Endothelial cell of umbilical vein (primary cell): Measurements from ENCODE around the gene GIT2. TPM values are rescaled to one million over a fixed set of nuclear protein-coding genes. Genes with fewer than 3 reads are reported as not detected.

Experiments
- BruUV-seq: library from RNA; stranded (reverse); fragments of 400-500 nt; replicated peaks from 2 replicates; lab custom pipeline; 2021; lab: Mats Ljungman, UMichigan
- CTCF ChIA-PET: fragments of 300-600, 350-600 bp; sonication (Branson Sonifier 250); formaldehyde crosslinking; loops from one replicate; lab custom pipeline; 2021; ENCODE audit warnings: antibody characterized with exemption, inconsistent platforms; lab: Charles Lee
- POLR2A ChIA-PET: fragments of 300-600, 350-600 bp; sonication (Branson Sonifier 250); formaldehyde crosslinking; loops from one replicate; lab custom pipeline; 2021; ENCODE audit warnings: antibody characterized with exemption, inconsistent platforms; lab: Charles Lee
- DNase-seq: peaks from one replicate; pipeline ENCODE4 v3.0.0-alpha.2; 2011; ENCODE audit warnings: low read depth, low spot score
- FAIRE-seq: peaks from 2 replicates; lab custom pipeline; 2011; peaks lifted over from hg19 to GRCh38; lab: Jason Lieb, UNC
- H2AFZ ChIP-seq: 2 replicates; pipeline ENCODE4 v1.6.0; 2012; ENCODE audit warnings: low read depth, low read length, control low read depth, inconsistent platforms
- H3K27ac ChIP-seq: 2 replicates; pipeline ENCODE4 v1.5.1; 2011; ENCODE audit warnings: low read depth, mild to moderate bottlenecking, control low read depth, low read length, moderate library complexity; ENCODE audit not compliant: insufficient read depth
- H3K27me3 ChIP-seq, 2 experiments: 2 replicates each; pipeline versions ENCODE4 v1.6.0 to v1.6.1; 2011; ENCODE audit warnings: low read length in 2 of 2, mixed read lengths in 1 of 2; ENCODE audit not compliant: control insufficient read depth in 2 of 2, insufficient read depth in 2 of 2
- H3K36me3 ChIP-seq, 2 experiments: 2 replicates in 1 of 2; 3 replicates in 1 of 2; pipeline ENCODE4 v1.5.1; 2011; ENCODE audit warnings: low read length in 2 of 2, mild to moderate bottlenecking in 1 of 2, moderate library complexity in 1 of 2; ENCODE audit not compliant: control insufficient read depth in 2 of 2, insufficient read depth in 2 of 2; ENCODE audit errors: extremely low read depth in 1 of 2
- H3K4me1 ChIP-seq: 3 replicates; pipeline ENCODE4 v1.5.1; 2011; ENCODE audit warnings: mild to moderate bottlenecking, low read length; ENCODE audit not compliant: control insufficient read depth, insufficient read depth; ENCODE audit errors: extremely low read depth
- H3K4me2 ChIP-seq: 2 replicates; pipeline ENCODE4 v1.6.1; 2011; ENCODE audit warnings: low read length, control low read depth, mixed read lengths; ENCODE audit not compliant: insufficient read depth
- H3K4me3 ChIP-seq, 3 experiments: fragments of 200-600 bp in 1 of 3; sonication (generic), shearing (Covaris generic) in 1 of 3; replicated peaks in 1 of 3; 2 replicates each; pipeline ENCODE4 v1.5.1; 2011 to 2016; ENCODE audit warnings: control low read depth in 3 of 3, low read length in 3 of 3, mild to moderate bottlenecking in 2 of 3, inconsistent platforms in 1 of 3, low read depth in 1 of 3, moderate library complexity in 1 of 3; ENCODE audit not compliant: insufficient read depth in 1 of 3
- H3K79me2 ChIP-seq: 2 replicates; pipeline ENCODE4 v1.6.0; 2012; ENCODE audit warnings: low read length, inconsistent platforms; ENCODE audit not compliant: control insufficient read depth, insufficient read depth
- H3K9ac ChIP-seq: replicated peaks from 2 replicates; pipeline ENCODE3; 2011; ENCODE audit warnings: low read length, control low read depth; ENCODE audit not compliant: insufficient read depth; ENCODE audit errors: extremely low read depth
- H3K9me1 ChIP-seq: replicated peaks from 3 replicates; pipeline ENCODE4 v1.6.0; 2011; ENCODE audit warnings: mild to moderate bottlenecking, low read length; ENCODE audit not compliant: control insufficient read depth, insufficient read depth; ENCODE audit errors: extremely low read depth
- H3K9me3 ChIP-seq: replicated peaks from 2 replicates; pipeline ENCODE4 v1.5.1; 2012; ENCODE audit warnings: low read length, inconsistent platforms; ENCODE audit not compliant: control insufficient read depth, insufficient read depth
- H4K20me1 ChIP-seq: replicated peaks from 2 replicates; pipeline ENCODE3; 2011; ENCODE audit warnings: mild to moderate bottlenecking, low read length; ENCODE audit not compliant: control insufficient read depth, insufficient read depth; ENCODE audit errors: extremely low read depth
- CTCF ChIP-seq, 2 donors: IDR thresholded peaks; 1 replicate in 1 of 2; 2 replicates in 1 of 2; pipeline ENCODE4 v1.5.1; 2011; ENCODE audit warnings: low read length in 2 of 2, mild to moderate bottlenecking in 2 of 2, moderate library complexity in 2 of 2, control low read depth in 1 of 2, inconsistent platforms in 1 of 2, low read depth in 1 of 2; ENCODE audit not compliant: insufficient read depth in 1 of 2; ENCODE audit errors: extremely low read depth in 1 of 2
- EZH2 ChIP-seq: IDR thresholded peaks from 2 replicates; pipeline ENCODE4 v1.6.1; 2012; ENCODE audit warnings: borderline replicate concordance, low read depth, mild to moderate bottlenecking, moderate library complexity, low read length, inconsistent platforms; ENCODE audit not compliant: severe bottlenecking
- FOS ChIP-seq: IDR thresholded peaks from 2 replicates; pipeline ENCODE4 v1.6.1; 2011; ENCODE audit warnings: mild to moderate bottlenecking, low read length, moderate library complexity, borderline replicate concordance; ENCODE audit not compliant: insufficient read depth
- GATA2 ChIP-seq: IDR thresholded peaks from 2 replicates; pipeline ENCODE4 v1.7.0; 2011; ENCODE audit warnings: low read depth, mild to moderate bottlenecking, moderate library complexity, mixed read lengths, low read length; ENCODE audit not compliant: insufficient read length, insufficient read depth
- JUN ChIP-seq: IDR thresholded peaks from 2 replicates; pipeline ENCODE4 v1.6.1; 2011; ENCODE audit warnings: borderline replicate concordance, low read depth; ENCODE audit not compliant: insufficient read length, insufficient read depth
- MAX ChIP-seq: IDR thresholded peaks from 2 replicates; pipeline ENCODE4 v1.6.1; 2011; ENCODE audit not compliant: insufficient read depth, insufficient read length
- POLR2A ChIP-seq: IDR thresholded peaks from 2 replicates; pipeline ENCODE4 v1.6.1; 2012; ENCODE audit warnings: low read depth, mild to moderate bottlenecking, control low read depth, low read length
- POLR2AphosphoS5 ChIP-seq: IDR thresholded peaks from 2 replicates; pipeline ENCODE4 v1.6.1; 2012; ENCODE audit warnings: low read depth, mild to moderate bottlenecking, control low read depth, low read length, moderate library complexity; ENCODE audit not compliant: insufficient read depth
- dilution Hi-C: fragments of 300-500 bp; cut with MboI; formaldehyde crosslinking; loops from one replicate; pipeline ENCODE4 v1.15.0; 2019; ENCODE audit warnings: low sequenced_read_pairs; ENCODE audit not compliant: extremely low pct_ligation_motif_present
- intact Hi-C: fragments of 100-400 bp; cut with micrococcal nuclease; formaldehyde crosslinking; loops from one replicate; pipeline ENCODE4 v1.10.0; 2022
- polyA plus RNA-seq, 4 experiments: library from polyadenylated mRNA; depleted of rRNA in 3 of 4; stranded (reverse) in 3 of 4; unstranded in 1 of 4; fragments of >200 nt; gene quantifications; 2 replicates each; pipeline versions ENCODE4 v1.2.1 to v1.2.3, GENCODE V29; 2011 to 2012; ENCODE audit warnings: missing spikeins in 1 of 4
- total RNA-seq: library from RNA; stranded (reverse); gene quantifications from 2 replicates; pipeline ENCODE4 v1.2.3, GENCODE V29; 2021

GIT2 gene
- total and polyA plus RNA-seq, 2 donors (not counting 3 experiments of a cell fraction or from before 2014, with no cell fraction given) = 37.3 to 77.2 TPM

GRCh38 chr12:109958374-109958773 is 37.8 kb downstream of the GIT2 start:
- TF ChIP-seq CTCF (IDR thresholded peaks at IDR 0.05; ENCODE audit: extremely low read depth in 1 of 2, insufficient read depth in 1 of 2, low read depth in 1 of 2, low read length in 2 of 2) = no peak
- no peak for TF ChIP-seq GATA2
- TF ChIP-seq POLR2AphosphoS5 = no peak
- no peak for TF ChIP-seq POLR2A
- TF ChIP-seq FOS = no peak
- no peak for TF ChIP-seq MAX
- no peak for TF ChIP-seq EZH2
- TF ChIP-seq JUN = no peak
- H3K9me1 ChIP-seq = no peaks in the 10 kb centered on the region
- intact Hi-C loops (no loop called here), dilution Hi-C loops (no loop called here)
- no peak overlapping the region for H3K4me3 ChIP-seq
- ChIA-PET POLR2A (no interaction called here), CTCF (no interaction called here)
- H2AFZ ChIP-seq = no peak overlapping the region
- H3K9ac ChIP-seq = no peak overlapping the region
- H3K9me3 ChIP-seq = no peaks in the 10 kb centered on the region
- peaks cover 11 to 15% of the 10 kb centered on the region in 2 experiments for H3K36me3 ChIP-seq
- no peak overlapping the region for H3K27ac ChIP-seq
- H3K27me3 ChIP-seq = no peaks in the 10 kb centered on the region
- no peaks in the 10 kb centered on the region for H3K79me2 ChIP-seq
- no peak for DNase-seq
- no peak for FAIRE-seq
- peaks cover 1% of the 10 kb centered on the region for H3K4me1 ChIP-seq
- H4K20me1 ChIP-seq = no peaks in the 10 kb centered on the region
- no peak overlapping the region for H3K4me2 ChIP-seq
- BruUV-seq = no TSS peak
